GM12891 (cell line): ENCODE measurements around the gene CARF.

ENCODE experiments used
- PAX5 ChIP-seq: IDR thresholded peaks from 2 replicates; pipeline ENCODE4 v1.6.1; 2011; ENCODE audit warnings: low read length, moderate library complexity, mild to moderate bottlenecking; ENCODE audit not compliant: insufficient read depth, severe bottlenecking
- POLR2A ChIP-seq: IDR thresholded peaks from 2 replicates; pipeline ENCODE4 v1.6.1; 2011; ENCODE audit warnings: low read depth, low read length, control low read depth
- POLR2AphosphoS5 ChIP-seq: IDR thresholded peaks from 2 replicates; pipeline ENCODE4 v1.6.1; 2011; ENCODE audit warnings: low read depth, low read length, control low read depth
- POU2F2 ChIP-seq: IDR thresholded peaks from 2 replicates; pipeline ENCODE4 v1.6.1; 2011; ENCODE audit warnings: low read depth, mild to moderate bottlenecking, control low read depth, low read length, moderate library complexity
- SPI1 ChIP-seq: IDR thresholded peaks from 2 replicates; pipeline ENCODE4 v1.6.1; 2011; ENCODE audit warnings: low read depth, low read length, control low read depth
- TAF1 ChIP-seq: IDR thresholded peaks from 2 replicates; pipeline ENCODE4 v1.6.1; 2011; ENCODE audit warnings: low read depth, low read length, control low read depth

GRCh38 chr2:203014456-203015199 is 102.6 kb downstream of the CARF start, which contains the start of gene NBEAL1:
- TF ChIP-seq POLR2AphosphoS5 (peak; percentile 56; the same call in 1 of the 2 replicates), POLR2A (peak; percentile 36; the same call in 1 of the 2 replicates), TAF1 (0 out of 2 replicates have a peak, but pooled peaks have one; percentile 24), SPI1 (no peak), PAX5 (no peak), POU2F2 (no peak)
